ENCODE results near the gene TCEA3.
A peak's percentile ranks its signal among the peaks of the same experiment; 100 is the strongest.

The TCEA3 gene

GRCh38 chr1:23368562-23369334, 55.8 kb downstream of the TCEA3 start:
- peak overlapping the region; percentile 94 for H3K4me2 ChIP-seq (ENCODE audit: low read depth, low read length)
- H3K27ac ChIP-seq (ENCODE audit: low read length): peak overlapping the region; percentile 62; the same call in 1 of the 2 replicates
- 0 out of 2 replicates have a peak, but pooled peaks cover 5% of the 10 kb centered on the region for H3K79me2 ChIP-seq (ENCODE audit: low read length)
- peak overlapping the region; percentile 100 for H2AFZ ChIP-seq (ENCODE audit: low read length)
- H3K36me3 ChIP-seq (replicated peaks; ENCODE audit: insufficient read depth, low read length): no peaks in the 10 kb centered on the region; the same call in 1 of the 2 replicates
- H3K9me2 ChIP-seq (replicated peaks; ENCODE audit: insufficient read depth, low read length): no peaks in the 10 kb centered on the region
- H3K4me3 ChIP-seq (ENCODE audit: low read length): peak overlapping the region; percentile 97
- TF ChIP-seq CTCF (IDR thresholded peaks at IDR 0.05; ENCODE audit: low read length): peak; percentile 15
- no peak for TF ChIP-seq EZH2phosphoT487 (IDR thresholded peaks at IDR 0.05; ENCODE audit: low read length)
- TF ChIP-seq EZH2 (optimal IDR thresholded peaks at IDR 0.05; ENCODE audit: low read depth, low read length): no peak
- peak overlapping the region; percentile 79 for H3K9ac ChIP-seq (ENCODE audit: low read length)
- H3F3A ChIP-seq (ENCODE audit: insufficient read depth, low read length): no peaks in the 10 kb centered on the region
- H3K4me1 ChIP-seq (ENCODE audit: low read length): no peaks in the 10 kb centered on the region
- H4K20me1 ChIP-seq (ENCODE audit: insufficient read depth, low read length): no peaks in the 10 kb centered on the region
- no peaks in the 10 kb centered on the region for H3K27me3 ChIP-seq (replicated peaks; ENCODE audit: insufficient read depth, low read length)
- DNase-seq: peak; percentile 92
- H3K9me3 ChIP-seq (replicated peaks; ENCODE audit: insufficient read depth, low read length): no peaks in the 10 kb centered on the region

DNA sequence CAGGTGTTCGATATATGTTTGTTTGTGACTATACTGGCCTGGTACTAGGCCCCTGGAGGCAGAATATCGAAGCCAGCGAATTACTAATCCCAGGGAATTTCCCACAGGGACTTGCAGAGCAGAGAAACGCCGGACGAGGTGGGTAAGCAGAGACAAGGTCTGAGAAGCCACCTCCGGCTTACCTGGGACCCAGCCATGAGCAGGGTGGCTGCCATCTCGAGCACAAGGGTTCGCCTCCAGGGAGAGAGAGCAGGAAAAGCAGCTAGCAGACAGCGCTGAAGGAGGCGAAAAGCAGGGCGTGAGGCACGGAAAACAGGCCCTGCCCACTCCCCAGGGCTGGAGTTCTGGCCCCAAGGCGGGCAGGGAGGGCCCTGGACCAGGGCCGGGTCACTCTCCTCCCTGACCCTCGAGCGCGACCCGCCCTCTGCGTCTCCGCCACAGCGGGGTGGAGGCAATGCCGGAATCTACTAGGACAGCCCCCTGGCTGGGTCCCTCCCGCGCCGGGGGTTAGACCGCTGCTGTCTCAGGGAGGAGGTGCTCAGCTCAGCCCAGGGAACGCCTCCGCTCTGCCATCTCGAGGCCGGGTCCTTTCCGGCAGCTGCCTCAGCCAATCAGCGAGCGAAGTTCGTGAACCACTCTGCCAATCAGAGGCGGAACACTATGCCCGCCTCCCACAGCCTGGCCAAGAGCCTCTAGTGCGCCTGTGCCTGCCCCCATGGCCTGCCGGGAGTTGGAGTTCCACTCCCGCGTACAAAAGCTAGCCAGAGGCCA, 56.6 kb downstream of the TCEA3 start:
- H3K79me2 ChIP-seq (ENCODE audit: low read length): 0 out of 2 replicates have a peak, but pooled peaks cover 5% of the 10 kb centered on the region
- no peak for TF ChIP-seq CTCF (IDR thresholded peaks at IDR 0.05; ENCODE audit: low read length)
- TF ChIP-seq EZH2 (optimal IDR thresholded peaks at IDR 0.05; ENCODE audit: low read depth, low read length): no peak
- no peak for TF ChIP-seq EZH2phosphoT487 (IDR thresholded peaks at IDR 0.05; ENCODE audit: low read length)
- no peaks in the 10 kb centered on the region for H3K4me1 ChIP-seq (ENCODE audit: low read length)
- peak overlapping the region; percentile 94 for H3K4me2 ChIP-seq (ENCODE audit: low read depth, low read length)
- H3K9me2 ChIP-seq (replicated peaks; ENCODE audit: insufficient read depth, low read length): no peaks in the 10 kb centered on the region
- H4K20me1 ChIP-seq (ENCODE audit: insufficient read depth, low read length): no peaks in the 10 kb centered on the region
- peaks cover under 1% of the 10 kb centered on the region; the same call in 1 of the 2 replicates for H3K36me3 ChIP-seq (replicated peaks; ENCODE audit: insufficient read depth, low read length)
- peak overlapping the region; percentile 97 for H3K4me3 ChIP-seq (ENCODE audit: low read length)
- H3K27ac ChIP-seq (ENCODE audit: low read length): peak overlapping the region; percentile 62; the same call in 1 of the 2 replicates
- no peaks in the 10 kb centered on the region for H3K9me3 ChIP-seq (replicated peaks; ENCODE audit: insufficient read depth, low read length)
- H3K9ac ChIP-seq (ENCODE audit: low read length): peak overlapping the region; percentile 79
- no peaks in the 10 kb centered on the region for H3F3A ChIP-seq (ENCODE audit: insufficient read depth, low read length)
- no peaks in the 10 kb centered on the region for H3K27me3 ChIP-seq (replicated peaks; ENCODE audit: insufficient read depth, low read length)
- peak; percentile 99 for DNase-seq
- H2AFZ ChIP-seq (ENCODE audit: low read length): peak overlapping the region; percentile 100

GRCh38 chr1:23367451-23367790, 57.1 kb downstream of the TCEA3 start:
- no peaks in the 10 kb centered on the region for H3F3A ChIP-seq (ENCODE audit: insufficient read depth, low read length)
- 0 out of 2 replicates have a peak, but pooled peaks cover 5% of the 10 kb centered on the region for H3K79me2 ChIP-seq (ENCODE audit: low read length)
- DNase-seq: no peak
- H3K27me3 ChIP-seq (replicated peaks; ENCODE audit: insufficient read depth, low read length): no peaks in the 10 kb centered on the region
- H3K4me2 ChIP-seq (ENCODE audit: low read depth, low read length): peak overlapping the region; percentile 94
- no peaks in the 10 kb centered on the region for H4K20me1 ChIP-seq (ENCODE audit: insufficient read depth, low read length)
- no peak for TF ChIP-seq EZH2 (optimal IDR thresholded peaks at IDR 0.05; ENCODE audit: low read depth, low read length)
- TF ChIP-seq CTCF (IDR thresholded peaks at IDR 0.05; ENCODE audit: low read length): no peak
- no peak for TF ChIP-seq EZH2phosphoT487 (IDR thresholded peaks at IDR 0.05; ENCODE audit: low read length)
- H2AFZ ChIP-seq (ENCODE audit: low read length): peak overlapping the region; percentile 100
- peaks cover 6% of the 10 kb centered on the region; the same call in 1 of the 2 replicates for H3K36me3 ChIP-seq (replicated peaks; ENCODE audit: insufficient read depth, low read length)
- no peaks in the 10 kb centered on the region for H3K9me3 ChIP-seq (replicated peaks; ENCODE audit: insufficient read depth, low read length)
- H3K27ac ChIP-seq (ENCODE audit: low read length): no peak overlapping the region
- H3K4me3 ChIP-seq (ENCODE audit: low read length): peak overlapping the region; percentile 97
- no peak overlapping the region for H3K9ac ChIP-seq (ENCODE audit: low read length)
- no peaks in the 10 kb centered on the region for H3K9me2 ChIP-seq (replicated peaks; ENCODE audit: insufficient read depth, low read length)
- H3K4me1 ChIP-seq (ENCODE audit: low read length): no peaks in the 10 kb centered on the region
